LoVo (cell line): ENCODE results near the gene CNP.

Experiments used
- DNase-seq: peaks from one replicate; pipeline ENCODE4 v3.0.0-alpha.2; 2016; ENCODE audit warnings: low spot score

The CNP gene

GRCh38 chr17:41942626-41943373, 23.8 kb upstream of the CNP start:
- DNase-seq: no peak

- DNase-seq: no peak
Observed at GRCh38 chr17:41943492-41943891, 23.1 kb upstream of the CNP start.

- no peak for DNase-seq
Observed at GRCh38 chr17:41944943-41945342, 21.7 kb upstream of the CNP start.

GRCh38 chr17:41948762-41949460, 17.7 kb upstream of the CNP start:
- no peak for DNase-seq

GRCh38 chr17:41956522-41956921, 10.1 kb upstream of the CNP start:
- no peak for DNase-seq

- DNase-seq: no peak
Observed at GRCh38 chr17:41957031-41957868, 9.3 kb upstream of the CNP start.

GRCh38 chr17:41957869-41958439, 8.6 kb upstream of the CNP start:
- no peak for DNase-seq

- DNase-seq: no peak
Observed at GRCh38 chr17:41959030-41959335, 7.6 kb upstream of the CNP start.

GRCh38 chr17:41959336-41960095, 7.1 kb upstream of the CNP start:
- no peak for DNase-seq

- no peak for DNase-seq
Observed at GRCh38 chr17:41962111-41962510, 4.5 kb upstream of the CNP start.

- DNase-seq: peak; percentile 59
Observed at GRCh38 chr17:41962768-41963434, 3.7 kb upstream of the CNP start.

- peak; percentile 87 for DNase-seq
Observed at GRCh38 chr17:41965694-41966462, 717 bp upstream of the CNP start.

- no peak for DNase-seq
Observed at GRCh38 chr17:41967141-41967920, 736 bp downstream of the CNP start.

GRCh38 chr17:41967921-41968578, 1.5 kb downstream of the CNP start:
- no peak for DNase-seq

GRCh38 chr17:41968676-41969075, 2.1 kb downstream of the CNP start:
- DNase-seq: no peak

- no peak for DNase-seq
Observed at GRCh38 chr17:41970901-41971331, 4.3 kb downstream of the CNP start.

GRCh38 chr17:41971721-41972523, 5.3 kb downstream of the CNP start:
- no peak for DNase-seq
